ENCODE results near the gene CC2D1A. TPM values are rescaled to one million over a fixed set of nuclear protein-coding genes. Genes with fewer than 3 reads are reported as not detected.

Gene CC2D1A
- total RNA-seq, 4 donors from 2014 or later, result 28.0 to 56.9 (median 36.0) TPM

- 81 to 84% methylated on average over 2 to 4 of the region's 4 CpGs for WGBS, 2 donors
- H3K36me3 ChIP-seq, result peaks cover 25 to 92% (median 33%) of the 10 kb centered on the region in 3 donors
- H3K27me3 ChIP-seq, result no peaks in the 10 kb centered on the region
- no peaks in the 10 kb centered on the region for H3K4me1 ChIP-seq
- peaks cover 0 to under 1% (median 0%) of the 10 kb centered on the region in 3 donors for H3K9me3 ChIP-seq
- intact Hi-C loops (cut with DNase I), result no loop called here
- DNase-seq, result no peak
- TF ChIP-seq POLR2A (IDR thresholded peaks at IDR 0.05), result no peak
- TF ChIP-seq, protein P1, sequence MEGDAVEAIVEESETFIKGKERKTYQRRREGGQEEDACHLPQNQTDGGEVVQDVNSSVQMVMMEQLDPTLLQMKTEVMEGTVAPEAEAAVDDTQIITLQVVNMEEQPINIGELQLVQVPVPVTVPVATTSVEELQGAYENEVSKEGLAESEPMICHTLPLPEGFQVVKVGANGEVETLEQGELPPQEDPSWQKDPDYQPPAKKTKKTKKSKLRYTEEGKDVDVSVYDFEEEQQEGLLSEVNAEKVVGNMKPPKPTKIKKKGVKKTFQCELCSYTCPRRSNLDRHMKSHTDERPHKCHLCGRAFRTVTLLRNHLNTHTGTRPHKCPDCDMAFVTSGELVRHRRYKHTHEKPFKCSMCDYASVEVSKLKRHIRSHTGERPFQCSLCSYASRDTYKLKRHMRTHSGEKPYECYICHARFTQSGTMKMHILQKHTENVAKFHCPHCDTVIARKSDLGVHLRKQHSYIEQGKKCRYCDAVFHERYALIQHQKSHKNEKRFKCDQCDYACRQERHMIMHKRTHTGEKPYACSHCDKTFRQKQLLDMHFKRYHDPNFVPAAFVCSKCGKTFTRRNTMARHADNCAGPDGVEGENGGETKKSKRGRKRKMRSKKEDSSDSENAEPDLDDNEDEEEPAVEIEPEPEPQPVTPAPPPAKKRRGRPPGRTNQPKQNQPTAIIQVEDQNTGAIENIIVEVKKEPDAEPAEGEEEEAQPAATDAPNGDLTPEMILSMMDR (IDR thresholded peaks at IDR 0.05), result no peak
- no peak overlapping the region for H3K4me3 ChIP-seq
- H3K27ac ChIP-seq, result no peak overlapping the region
Measured at GRCh38 chr19:13926010-13926409, 20.0 kb downstream of the CC2D1A start.

GRCh38 chr19:13926715-13927114 is 20.7 kb downstream of the CC2D1A start:
- TF ChIP-seq, protein P1 (IDR thresholded peaks at IDR 0.05), result no peak
- no peak for TF ChIP-seq POLR2A (IDR thresholded peaks at IDR 0.05)
- intact Hi-C loops (cut with DNase I), result no loop called here
- Histone ChIP-seq H3K9me3 (no peaks in the 10 kb centered on the region), H3K4me3 (no peak overlapping the region), H3K27ac (no peak overlapping the region), H3K4me1 (peaks cover 0 to 2% (median 0%) of the 10 kb centered on the region in 3 donors), H3K36me3 (peaks cover 19 to 92% (median 30%) of the 10 kb centered on the region in 3 donors), H3K27me3 (no peaks in the 10 kb centered on the region)
- 69 to 70% methylated on average over 5 of the region's 8 CpGs for WGBS, 2 donors
- no peak for DNase-seq

- H3K4me1 ChIP-seq, result peaks cover 0 to 6% (median 0%) of the 10 kb centered on the region in 3 donors
- H3K36me3 ChIP-seq, result peaks cover 12 to 68% (median 13%) of the 10 kb centered on the region in 3 donors
- H3K27me3 ChIP-seq, result peaks cover 0 to 4% (median 0%) of the 10 kb centered on the region in 4 donors
- intact Hi-C loops (cut with DNase I), result no loop called here
- no peaks in the 10 kb centered on the region for H3K9me3 ChIP-seq
- WGBS, 2 donors, result no CpG with 5 or more reads among the region's 12 CpGs
- no peak overlapping the region for H3K27ac ChIP-seq
- TF ChIP-seq POLR2A (IDR thresholded peaks at IDR 0.05), result no peak
- TF ChIP-seq, protein P1 (IDR thresholded peaks at IDR 0.05), result no peak
- H3K4me3 ChIP-seq, result no peak overlapping the region
- no peak for DNase-seq
Measured at GRCh38 chr19:13929340-13929739, 23.3 kb downstream of the CC2D1A start.

- WGBS, 2 donors, result 83% methylated on average over 10 of the region's 17 CpGs; no CpG with 5 or more reads in 1 of the 2 donors
- Histone ChIP-seq H3K27ac (no peak overlapping the region), H3K27me3 (peaks cover 0 to 8% (median 0%) of the 10 kb centered on the region in 4 donors), H3K9me3 (no peaks in the 10 kb centered on the region), H3K4me1 (peaks cover 0 to 6% (median 0%) of the 10 kb centered on the region in 3 donors), H3K36me3 (peaks cover 7 to 62% (median 11%) of the 10 kb centered on the region in 3 donors), H3K4me3 (no peak overlapping the region)
- intact Hi-C loops (cut with DNase I), result no loop called here
- no peak for TF ChIP-seq POLR2A (IDR thresholded peaks at IDR 0.05)
- TF ChIP-seq, protein P1 (IDR thresholded peaks at IDR 0.05), result no peak
- DNase-seq, result no peak
Measured at GRCh38 chr19:13929956-13930355, 24.0 kb downstream of the CC2D1A start.

DNA sequence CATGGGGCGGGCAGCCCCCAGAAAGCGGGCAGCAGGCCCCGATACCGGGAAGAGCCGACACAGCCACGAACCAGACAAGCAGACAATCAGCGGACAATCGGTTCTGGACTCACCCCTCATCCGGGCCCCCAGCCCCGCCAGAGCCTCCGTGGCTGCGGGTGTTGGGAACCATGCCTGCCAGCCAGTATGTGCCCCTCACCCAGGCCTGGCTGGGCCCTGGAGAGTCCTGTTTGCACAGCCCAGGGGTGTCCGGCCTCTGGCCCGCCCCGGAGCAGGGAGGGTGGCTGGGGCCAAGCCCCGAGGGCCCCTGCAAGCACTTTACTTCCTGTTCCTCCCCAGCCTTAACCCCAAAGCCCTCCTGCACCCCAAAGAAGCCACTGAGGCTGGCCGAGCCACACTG is 24.4 kb downstream of the CC2D1A start:
- DNase-seq, result no peak
- Histone ChIP-seq H3K4me3 (no peak overlapping the region), H3K9me3 (no peaks in the 10 kb centered on the region), H3K36me3 (peaks cover 7 to 58% (median 11%) of the 10 kb centered on the region in 3 donors), H3K27ac (no peak overlapping the region), H3K27me3 (peaks cover 0 to 12% (median 0%) of the 10 kb centered on the region in 4 donors), H3K4me1 (peaks cover 0 to 6% (median 0%) of the 10 kb centered on the region in 3 donors)
- no CpG with 5 or more reads among the region's 17 CpGs for WGBS, 2 donors
- TF ChIP-seq, protein P1 (IDR thresholded peaks at IDR 0.05), result no peak
- TF ChIP-seq POLR2A (IDR thresholded peaks at IDR 0.05), result no peak
- intact Hi-C loops (cut with DNase I), result no loop called here
